Omental fat pad (tissue), 4 donors: ENCODE measurements around the gene INTS11. TPM values are rescaled to one million over a fixed set of nuclear protein-coding genes. Genes with fewer than 3 reads are reported as not detected.

Experiments
- ATAC-seq: fragments of 150-250 bp; one replicate; pipeline ENCODE4 v1.9.1; 2016; ENCODE audit warnings: mild to moderate bottlenecking, moderate library complexity; ENCODE audit not compliant: low FRiP score
- DNase-seq: peaks from one replicate; pipeline ENCODE4 v3.0.0-alpha.2; 2019; ENCODE audit warnings: low spot score
- CTCF ChIP-seq, 3 donors: fragments of 450-650 bp; IDR thresholded peaks; one replicate each; pipeline ENCODE4 v1.5.1; 2016 to 2017; ENCODE audit warnings: antibody characterized with exemption in 3 of 3, mild to moderate bottlenecking in 3 of 3, moderate library complexity in 2 of 3
- total RNA-seq, 4 donors: library from RNA; depleted of rRNA; stranded (reverse); fragments of >200 nt; gene quantifications; one replicate each; pipeline ENCODE4 v1.1.0, GENCODE V29; 2016

INTS11 gene
- total RNA-seq, 4 donors from 2014 or later: 71.9 to 103 (median 86.2) TPM

- TF ChIP-seq CTCF (IDR thresholded peaks at IDR 0.05): no peak
- DNase-seq (no peak), ATAC-seq (no peak)
Measured at GRCh38 chr1:1315435-1315954, 9.0 kb downstream of the INTS11 start.

GRCh38 chr1:1314678-1315335 lies 9.7 kb downstream of the INTS11 start:
- no peak for TF ChIP-seq CTCF (IDR thresholded peaks at IDR 0.05)
- DNase-seq (no peak), ATAC-seq (no peak)

DNA sequence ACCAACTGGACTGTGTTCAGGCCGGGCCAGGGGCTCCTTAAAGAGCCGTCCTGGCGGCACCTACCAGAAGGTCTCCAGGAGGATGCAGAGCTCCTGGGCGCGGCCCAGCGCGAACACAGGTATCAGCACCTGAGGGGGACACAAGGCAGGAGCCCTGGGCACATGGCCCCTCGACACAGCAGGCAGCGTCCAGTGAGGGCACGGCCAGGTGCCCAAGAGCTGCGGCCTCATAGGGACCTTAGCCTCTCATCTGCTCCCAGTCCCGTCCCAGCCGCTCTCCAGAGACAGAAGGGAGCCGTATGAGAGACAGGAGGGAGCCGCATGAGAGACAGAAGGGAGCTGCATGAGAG lies 10.2 kb downstream of the INTS11 start:
- ATAC-seq: no peak
- no peak for TF ChIP-seq CTCF (IDR thresholded peaks at IDR 0.05)

DNA sequence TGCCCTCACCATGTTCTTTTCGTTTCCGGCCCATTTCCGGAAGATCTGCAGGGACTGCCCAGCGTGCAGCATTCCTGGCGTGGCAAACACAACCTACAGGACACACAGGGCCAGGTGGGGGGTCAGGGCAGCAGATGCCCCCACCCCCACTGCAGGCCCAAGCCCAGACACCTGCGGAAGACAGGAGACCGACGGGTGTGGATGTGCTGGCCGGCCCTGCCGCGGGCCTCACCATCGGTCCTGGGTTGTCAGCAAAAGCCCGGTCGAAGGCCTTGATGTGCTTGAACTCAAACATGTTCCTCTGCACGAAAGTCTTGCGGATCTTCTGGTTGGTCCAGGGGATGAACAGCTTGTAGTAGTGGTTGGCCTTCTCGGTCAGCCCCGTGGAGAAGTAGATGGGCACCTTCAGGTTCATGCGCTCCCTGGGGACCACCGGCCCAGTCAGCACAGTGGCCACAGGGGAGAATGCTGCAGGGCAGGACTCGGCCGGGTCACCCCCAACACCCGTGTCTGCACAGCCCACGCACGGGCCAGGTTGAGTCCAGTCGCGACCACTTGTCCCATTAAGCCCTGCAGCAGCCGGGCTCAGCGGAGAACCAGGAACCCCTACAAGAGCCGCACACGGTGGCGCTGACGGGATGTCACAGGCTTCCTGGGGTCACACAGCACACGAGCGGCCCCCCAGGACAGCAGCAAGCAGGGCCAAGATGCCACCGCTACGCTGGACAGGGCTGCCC lies 10.8 kb downstream of the INTS11 start:
- ATAC-seq (no peak), DNase-seq (no peak)
- TF ChIP-seq CTCF (IDR thresholded peaks at IDR 0.05): no peak

More for the DNA sequence above, 10.2 kb downstream of the INTS11 start:
- no peak for DNase-seq

- no peak for ATAC-seq
- no peak for DNase-seq
- no peak for TF ChIP-seq CTCF (IDR thresholded peaks at IDR 0.05)
Measured at GRCh38 chr1:1312450-1313314, 11.8 kb downstream of the INTS11 start.

GRCh38 chr1:1311107-1312104 lies 13.1 kb downstream of the INTS11 start:
- ATAC-seq (no peak), DNase-seq (no peak)
- no peak for TF ChIP-seq CTCF (IDR thresholded peaks at IDR 0.05)
